ENCODE data around the gene ZNF214.
"Not testable (repeated sequence)": the region's sequence is repeated elsewhere in the genome, so short reads cannot be mapped to it uniquely, and the experiment has no call there.

ZNF214 gene

GRCh38 chr11:6991227-6991626 lies 28.9 kb downstream of the ZNF214 start:
- no peak for FAIRE-seq

GRCh38 chr11:6988506-6988905 lies 31.6 kb downstream of the ZNF214 start:
- DNase-seq (ENCODE audit: low spot score) (no peak), FAIRE-seq (no peak)

More at GRCh38 chr11:6991227-6991626, 28.9 kb downstream of the ZNF214 start:
- DNase-seq (ENCODE audit: low spot score) = no peak

GRCh38 chr11:6986487-6986886 lies 33.7 kb downstream of the ZNF214 start:
- DNase-seq (ENCODE audit: low spot score) (no peak), FAIRE-seq (no peak)

- DNase-seq (ENCODE audit: low spot score) (no peak), FAIRE-seq (no peak)
Observed at GRCh38 chr11:6979365-6979764, 40.8 kb downstream of the ZNF214 start.

- not testable (repeated sequence) for DNase-seq (ENCODE audit: low spot score); FAIRE-seq
Observed at GRCh38 chr11:6969854-6970253, 50.3 kb downstream of the ZNF214 start.

- FAIRE-seq (no peak), DNase-seq (ENCODE audit: low spot score) (no peak)
Observed at GRCh38 chr11:6968816-6969215, 51.3 kb downstream of the ZNF214 start.

- FAIRE-seq = no peak
- no peak for DNase-seq (ENCODE audit: low spot score)
Observed at GRCh38 chr11:6962673-6963072, 57.5 kb downstream of the ZNF214 start.

- FAIRE-seq (no peak), DNase-seq (ENCODE audit: low spot score) (no peak)
Observed at GRCh38 chr11:6962141-6962540, 58.0 kb downstream of the ZNF214 start.

- DNase-seq (ENCODE audit: low spot score); FAIRE-seq: not testable (repeated sequence)
Observed at GRCh38 chr11:6954248-6954647, 65.9 kb downstream of the ZNF214 start.

Data from RCC 7860 (cell line).